ENCODE data around the gene WWOX. TPM values are rescaled to one million over a fixed set of nuclear protein-coding genes. Genes with fewer than 3 reads are reported as not detected.

WWOX gene
- total and polyA plus RNA-seq, 2 donors, result 15.4 to 23.9 TPM

- H3K4me1 ChIP-seq (ENCODE audit: control insufficient read depth in 2 of 2, insufficient read depth in 2 of 2, low read length in 2 of 2), result no peaks in the 10 kb centered on the region
- H3K9me3 ChIP-seq (ENCODE audit: control insufficient read depth in 2 of 2, insufficient read depth in 1 of 2, low read length in 1 of 2), result no peaks in the 10 kb centered on the region
- no peak for DNase-seq (ENCODE audit: low read depth in 6 of 9, low spot score in 9 of 9)
- 96% methylated on average over 2 of the region's 2 CpGs for WGBS
- H3K36me3 ChIP-seq (ENCODE audit: control insufficient read depth in 2 of 2, insufficient read depth in 2 of 2, low read length in 1 of 2), result no peaks in the 10 kb centered on the region
- no peaks in the 10 kb centered on the region for H3K27me3 ChIP-seq (ENCODE audit: control insufficient read depth in 2 of 2, insufficient read depth in 1 of 2, low read length in 1 of 2)
- no peak overlapping the region for H3K4me3 ChIP-seq (ENCODE audit: low read length in 2 of 2)
- no peak overlapping the region for H3K27ac ChIP-seq (ENCODE audit: low read depth in 1 of 2, low read length in 1 of 2)
Observed at GRCh38 chr16:78433116-78433515, 333.7 kb downstream of the WWOX start.

DNA sequence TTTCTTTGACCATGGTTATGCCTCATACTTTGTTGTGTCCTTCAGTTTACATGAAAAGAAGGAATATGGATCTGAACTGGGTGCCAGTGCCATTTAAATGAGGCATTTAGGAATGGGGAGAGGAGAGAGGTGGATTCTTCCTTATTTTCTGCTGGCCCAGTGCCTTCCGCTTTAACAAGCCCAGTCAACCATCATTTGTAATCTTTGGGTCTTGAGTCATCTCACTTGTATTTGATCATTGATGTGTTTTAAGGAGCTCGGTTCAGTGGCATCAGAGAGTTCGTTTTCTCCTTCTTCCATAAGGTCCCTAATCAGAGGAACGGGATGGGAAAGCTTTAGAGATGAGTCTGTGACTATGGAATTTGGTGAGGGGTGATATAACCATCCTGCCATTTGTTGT is 334.9 kb downstream of the WWOX start:
- no peak overlapping the region for H3K4me3 ChIP-seq (ENCODE audit: low read length in 2 of 2)
- no peaks in the 10 kb centered on the region for H3K36me3 ChIP-seq (ENCODE audit: control insufficient read depth in 2 of 2, insufficient read depth in 2 of 2, low read length in 1 of 2)
- no peaks in the 10 kb centered on the region for H3K4me1 ChIP-seq (ENCODE audit: control insufficient read depth in 2 of 2, insufficient read depth in 2 of 2, low read length in 2 of 2)
- no peak overlapping the region for H3K27ac ChIP-seq (ENCODE audit: low read depth in 1 of 2, low read length in 1 of 2)
- 98% methylated on average over 4 of the region's 4 CpGs for WGBS
- no peaks in the 10 kb centered on the region for H3K27me3 ChIP-seq (ENCODE audit: control insufficient read depth in 2 of 2, insufficient read depth in 1 of 2, low read length in 1 of 2)
- no peak for DNase-seq (ENCODE audit: low read depth in 6 of 9, low spot score in 9 of 9)
- H3K9me3 ChIP-seq (ENCODE audit: control insufficient read depth in 2 of 2, insufficient read depth in 1 of 2, low read length in 1 of 2), result no peaks in the 10 kb centered on the region

GRCh38 chr16:78435260-78435659 is 335.8 kb downstream of the WWOX start:
- WGBS, result over 99% methylated on average over 4 of the region's 4 CpGs
- H3K27me3 ChIP-seq (ENCODE audit: control insufficient read depth in 2 of 2, insufficient read depth in 1 of 2, low read length in 1 of 2), result no peaks in the 10 kb centered on the region
- H3K27ac ChIP-seq (ENCODE audit: low read depth in 1 of 2, low read length in 1 of 2), result no peak overlapping the region
- H3K9me3 ChIP-seq (ENCODE audit: control insufficient read depth in 2 of 2, insufficient read depth in 1 of 2, low read length in 1 of 2), result no peaks in the 10 kb centered on the region
- no peaks in the 10 kb centered on the region for H3K4me1 ChIP-seq (ENCODE audit: control insufficient read depth in 2 of 2, insufficient read depth in 2 of 2, low read length in 2 of 2)
- no peak for DNase-seq (ENCODE audit: low read depth in 6 of 9, low spot score in 9 of 9)
- H3K36me3 ChIP-seq (ENCODE audit: control insufficient read depth in 2 of 2, insufficient read depth in 2 of 2, low read length in 1 of 2), result no peaks in the 10 kb centered on the region
- H3K4me3 ChIP-seq (ENCODE audit: low read length in 2 of 2), result no peak overlapping the region

GRCh38 chr16:78436023-78436422 is 336.6 kb downstream of the WWOX start:
- Histone ChIP-seq H3K4me3 (ENCODE audit: low read length in 2 of 2) (no peak overlapping the region), H3K4me1 (ENCODE audit: control insufficient read depth in 2 of 2, insufficient read depth in 2 of 2, low read length in 2 of 2) (no peaks in the 10 kb centered on the region), H3K36me3 (ENCODE audit: control insufficient read depth in 2 of 2, insufficient read depth in 2 of 2, low read length in 1 of 2) (no peaks in the 10 kb centered on the region), H3K9me3 (ENCODE audit: control insufficient read depth in 2 of 2, insufficient read depth in 1 of 2, low read length in 1 of 2) (peaks cover 0 to 2% of the 10 kb centered on the region in 2 donors), H3K27ac (ENCODE audit: low read depth in 1 of 2, low read length in 1 of 2) (no peak overlapping the region), H3K27me3 (ENCODE audit: control insufficient read depth in 2 of 2, insufficient read depth in 1 of 2, low read length in 1 of 2) (no peaks in the 10 kb centered on the region)
- WGBS, result 96% methylated on average over 10 of the region's 10 CpGs
- DNase-seq (ENCODE audit: low read depth in 6 of 9, low spot score in 9 of 9), result no peak

- Histone ChIP-seq H3K27me3 (ENCODE audit: control insufficient read depth in 2 of 2, insufficient read depth in 1 of 2, low read length in 1 of 2) (no peaks in the 10 kb centered on the region), H3K4me1 (ENCODE audit: control insufficient read depth in 2 of 2, insufficient read depth in 2 of 2, low read length in 2 of 2) (no peaks in the 10 kb centered on the region), H3K27ac (ENCODE audit: low read depth in 1 of 2, low read length in 1 of 2) (no peak overlapping the region), H3K4me3 (ENCODE audit: low read length in 2 of 2) (no peak overlapping the region), H3K36me3 (ENCODE audit: control insufficient read depth in 2 of 2, insufficient read depth in 2 of 2, low read length in 1 of 2) (no peaks in the 10 kb centered on the region), H3K9me3 (ENCODE audit: control insufficient read depth in 2 of 2, insufficient read depth in 1 of 2, low read length in 1 of 2) (peaks cover 0 to 3% of the 10 kb centered on the region in 2 donors)
- DNase-seq (ENCODE audit: low read depth in 6 of 9, low spot score in 9 of 9), result no peak
- WGBS, result 88% methylated on average over 6 of the region's 6 CpGs
Observed at GRCh38 chr16:78436846-78437245, 337.4 kb downstream of the WWOX start.

DNA sequence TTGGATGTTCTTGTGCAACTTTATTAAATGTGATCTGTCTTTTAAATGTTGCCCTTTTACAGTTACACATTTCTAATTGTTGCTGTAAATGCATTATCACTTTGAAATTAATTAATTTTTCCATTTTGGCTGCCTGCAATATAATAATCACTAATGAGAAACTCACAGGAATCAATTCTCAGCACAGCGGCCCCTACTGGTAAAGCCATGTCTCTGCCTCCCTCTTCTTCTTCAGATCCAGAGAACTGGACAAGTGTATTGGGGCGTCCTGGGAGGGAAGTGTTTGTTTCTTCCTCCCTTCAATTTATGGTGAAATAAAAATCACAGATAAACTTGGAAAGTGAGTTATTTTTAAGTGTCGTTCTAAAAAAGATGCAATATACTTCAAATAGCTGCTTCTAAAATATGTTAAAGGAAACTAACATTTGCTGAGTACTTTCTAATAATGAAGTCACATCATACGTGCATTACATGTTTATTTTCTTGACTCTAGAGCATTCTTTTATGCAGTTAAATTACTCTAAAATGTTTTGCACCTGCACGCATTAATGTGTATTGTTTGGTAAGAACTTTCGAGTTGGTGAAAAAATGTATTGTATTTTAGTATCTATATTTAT is 338.0 kb downstream of the WWOX start:
- no peak overlapping the region for H3K27ac ChIP-seq (ENCODE audit: low read depth in 1 of 2, low read length in 1 of 2)
- no peaks in the 10 kb centered on the region for H3K36me3 ChIP-seq (ENCODE audit: control insufficient read depth in 2 of 2, insufficient read depth in 2 of 2, low read length in 1 of 2)
- H3K4me3 ChIP-seq (ENCODE audit: low read length in 2 of 2), result no peak overlapping the region
- 65% methylated on average over 6 of the region's 6 CpGs for WGBS
- no peaks in the 10 kb centered on the region for H3K27me3 ChIP-seq (ENCODE audit: control insufficient read depth in 2 of 2, insufficient read depth in 1 of 2, low read length in 1 of 2)
- DNase-seq (ENCODE audit: low read depth in 6 of 9, low spot score in 9 of 9), result peak in 2 of 9 donors; percentile 18 to 22
- H3K4me1 ChIP-seq (ENCODE audit: control insufficient read depth in 2 of 2, insufficient read depth in 2 of 2, low read length in 2 of 2), result no peaks in the 10 kb centered on the region
- H3K9me3 ChIP-seq (ENCODE audit: control insufficient read depth in 2 of 2, insufficient read depth in 1 of 2, low read length in 1 of 2), result peaks cover 0 to 3% of the 10 kb centered on the region in 2 donors

DNA sequence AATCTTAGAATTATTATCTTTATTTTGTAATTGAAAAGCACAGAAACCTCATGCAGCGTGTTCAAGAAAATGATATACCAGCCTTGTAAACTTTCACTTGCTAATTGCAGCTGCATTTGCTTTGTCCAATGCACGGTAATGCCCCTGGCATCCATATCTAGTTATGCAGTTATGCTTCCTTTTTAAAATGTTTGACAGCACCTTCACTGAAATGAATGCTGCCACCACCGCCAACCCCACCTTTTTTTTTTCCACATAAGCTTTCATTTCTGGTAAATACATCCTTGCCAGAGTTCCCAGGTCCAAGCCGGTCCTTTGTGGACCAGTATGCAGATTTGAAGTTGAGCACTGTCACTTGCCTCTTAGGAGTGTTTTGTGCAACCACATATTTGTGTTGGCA is 338.8 kb downstream of the WWOX start:
- DNase-seq (ENCODE audit: low read depth in 6 of 9, low spot score in 9 of 9), result no peak
- WGBS, result 94% methylated on average over 4 of the region's 4 CpGs
- Histone ChIP-seq H3K27me3 (ENCODE audit: control insufficient read depth in 2 of 2, insufficient read depth in 1 of 2, low read length in 1 of 2) (no peaks in the 10 kb centered on the region), H3K4me1 (ENCODE audit: control insufficient read depth in 2 of 2, insufficient read depth in 2 of 2, low read length in 2 of 2) (peaks cover 0 to 1% of the 10 kb centered on the region in 2 donors), H3K36me3 (ENCODE audit: control insufficient read depth in 2 of 2, insufficient read depth in 2 of 2, low read length in 1 of 2) (no peaks in the 10 kb centered on the region), H3K27ac (ENCODE audit: low read depth in 1 of 2, low read length in 1 of 2) (no peak overlapping the region), H3K4me3 (ENCODE audit: low read length in 2 of 2) (no peak overlapping the region), H3K9me3 (ENCODE audit: control insufficient read depth in 2 of 2, insufficient read depth in 1 of 2, low read length in 1 of 2) (peaks cover 0 to 3% of the 10 kb centered on the region in 2 donors)

GRCh38 chr16:78438632-78439031 is 339.2 kb downstream of the WWOX start:
- no peak for DNase-seq (ENCODE audit: low read depth in 6 of 9, low spot score in 9 of 9)
- H3K9me3 ChIP-seq (ENCODE audit: control insufficient read depth in 2 of 2, insufficient read depth in 1 of 2, low read length in 1 of 2), result peaks cover 0 to 3% of the 10 kb centered on the region in 2 donors
- H3K4me1 ChIP-seq (ENCODE audit: control insufficient read depth in 2 of 2, insufficient read depth in 2 of 2, low read length in 2 of 2), result peaks cover 0 to 3% of the 10 kb centered on the region in 2 donors
- H3K4me3 ChIP-seq (ENCODE audit: low read length in 2 of 2), result no peak overlapping the region
- no peak overlapping the region for H3K27ac ChIP-seq (ENCODE audit: low read depth in 1 of 2, low read length in 1 of 2)
- 93% methylated on average over 13 of the region's 13 CpGs for WGBS
- H3K36me3 ChIP-seq (ENCODE audit: control insufficient read depth in 2 of 2, insufficient read depth in 2 of 2, low read length in 1 of 2), result no peaks in the 10 kb centered on the region
- H3K27me3 ChIP-seq (ENCODE audit: control insufficient read depth in 2 of 2, insufficient read depth in 1 of 2, low read length in 1 of 2), result no peaks in the 10 kb centered on the region

GRCh38 chr16:78439646-78440045 is 340.2 kb downstream of the WWOX start:
- peaks cover 0 to 5% of the 10 kb centered on the region in 2 donors for H3K4me1 ChIP-seq (ENCODE audit: control insufficient read depth in 2 of 2, insufficient read depth in 2 of 2, low read length in 2 of 2)
- no peaks in the 10 kb centered on the region for H3K36me3 ChIP-seq (ENCODE audit: control insufficient read depth in 2 of 2, insufficient read depth in 2 of 2, low read length in 1 of 2)
- no peaks in the 10 kb centered on the region for H3K27me3 ChIP-seq (ENCODE audit: control insufficient read depth in 2 of 2, insufficient read depth in 1 of 2, low read length in 1 of 2)
- no peak overlapping the region for H3K27ac ChIP-seq (ENCODE audit: low read depth in 1 of 2, low read length in 1 of 2)
- no peak overlapping the region for H3K4me3 ChIP-seq (ENCODE audit: low read length in 2 of 2)
- 99% methylated on average over 2 of the region's 2 CpGs for WGBS
- DNase-seq (ENCODE audit: low read depth in 6 of 9, low spot score in 9 of 9), result no peak
- H3K9me3 ChIP-seq (ENCODE audit: control insufficient read depth in 2 of 2, insufficient read depth in 1 of 2, low read length in 1 of 2), result peaks cover 0 to 3% of the 10 kb centered on the region in 2 donors
